Duodenal mucosa (tissue), 2 donors: Measurements from ENCODE around the gene UBE3B.
"Not testable (repeated sequence)": the region's sequence is repeated elsewhere in the genome, so short reads cannot be mapped to it uniquely, and the experiment has no call there.

Experiments used
- H3K27ac ChIP-seq: one replicate; pipeline ENCODE4 v1.7.0; 2013; ENCODE audit warnings: low read depth, low read length
- H3K27me3 ChIP-seq, 2 donors: one replicate each; pipeline ENCODE4 v1.7.0; 2013; ENCODE audit warnings: low read length in 2 of 2, control low read depth in 1 of 2; ENCODE audit not compliant: insufficient read depth in 2 of 2, control insufficient read depth in 1 of 2
- H3K36me3 ChIP-seq, 2 donors: one replicate each; pipeline ENCODE4 v1.7.0; 2013; ENCODE audit warnings: low read length in 2 of 2, control low read depth in 1 of 2; ENCODE audit not compliant: insufficient read depth in 2 of 2, control insufficient read depth in 1 of 2
- H3K4me1 ChIP-seq, 2 donors: one replicate each; pipeline ENCODE4 v1.7.0; 2013; ENCODE audit warnings: low read length in 2 of 2, control low read depth in 1 of 2; ENCODE audit not compliant: insufficient read depth in 2 of 2, control insufficient read depth in 1 of 2
- H3K4me3 ChIP-seq, 2 donors: one replicate each; pipeline ENCODE4 v1.7.0; 2013; ENCODE audit warnings: low read length in 2 of 2, low read depth in 1 of 2
- H3K9ac ChIP-seq, 2 donors: one replicate each; pipeline ENCODE4 v1.7.0; 2013; ENCODE audit warnings: low read length in 2 of 2, low read depth in 1 of 2
- H3K9me3 ChIP-seq, 2 donors: one replicate each; pipeline ENCODE4 v1.7.0; 2013; ENCODE audit warnings: low read length in 2 of 2, control low read depth in 1 of 2; ENCODE audit not compliant: control insufficient read depth in 1 of 2

UBE3B gene

GRCh38 chr12:109477185-109477962, at the start of gene UBE3B, which contains the start of gene KCTD10:
Gene UBE3B, plus strand, starts transcription at chr12:109477634. Its CDS starts 5,918 bp downstream, at chr12:109483552.
Gene KCTD10, minus strand, starts transcription at chr12:109477300. Its CDS starts 38 bp downstream, at chr12:109477262.
- Histone ChIP-seq H3K9me3 (no peaks in the 10 kb centered on the region), H3K36me3 (peaks cover 0 to 6% of the 10 kb centered on the region in 2 donors), H3K27me3 (no peaks in the 10 kb centered on the region), H3K27ac (peak within 1 kb of the TSS; percentile 95), H3K4me3 (peak within 1 kb of the TSS; percentile 96 to 97), H3K9ac (peak within 1 kb of the TSS; percentile 95), H3K4me1 (peaks cover 17 to 22% of the 10 kb centered on the region in 2 donors)

GRCh38 chr12:109428037-109428629, 49.3 kb upstream of the UBE3B start:
- no peaks in the 10 kb centered on the region for H3K9me3 ChIP-seq
- H3K36me3 ChIP-seq = no peaks in the 10 kb centered on the region
- H3K27me3 ChIP-seq = no peaks in the 10 kb centered on the region
- no peak overlapping the region for H3K4me3 ChIP-seq
- no peak overlapping the region for H3K27ac ChIP-seq
- no peaks in the 10 kb centered on the region for H3K4me1 ChIP-seq
- H3K9ac ChIP-seq = no peak overlapping the region

- H3K9ac ChIP-seq, H3K27me3 ChIP-seq, H3K9me3 ChIP-seq, H3K4me1 ChIP-seq, H3K27ac ChIP-seq, H3K4me3 ChIP-seq, H3K36me3 ChIP-seq: not testable (repeated sequence)
These were observed 48.6 kb upstream of the UBE3B start for GRCh38 chr12:109428804-109429203.

GRCh38 chr12:109430244-109430643, 47.2 kb upstream of the UBE3B start:
- H3K36me3 ChIP-seq = no peaks in the 10 kb centered on the region
- H3K9me3 ChIP-seq = no peaks in the 10 kb centered on the region
- H3K4me3 ChIP-seq = no peak overlapping the region
- no peaks in the 10 kb centered on the region for H3K4me1 ChIP-seq
- H3K27me3 ChIP-seq = no peaks in the 10 kb centered on the region
- no peak overlapping the region for H3K9ac ChIP-seq
- no peak overlapping the region for H3K27ac ChIP-seq

GRCh38 chr12:109432431-109432830, 45.0 kb upstream of the UBE3B start:
- H3K36me3 ChIP-seq = no peaks in the 10 kb centered on the region
- no peaks in the 10 kb centered on the region for H3K27me3 ChIP-seq
- no peaks in the 10 kb centered on the region for H3K9me3 ChIP-seq
- no peak overlapping the region for H3K27ac ChIP-seq
- H3K4me1 ChIP-seq = no peaks in the 10 kb centered on the region
- no peak overlapping the region for H3K4me3 ChIP-seq
- H3K9ac ChIP-seq = no peak overlapping the region

- Histone ChIP-seq H3K9ac (peak overlapping the region in 1 of 2 donors; percentile 54), H3K9me3 (no peaks in the 10 kb centered on the region), H3K27me3 (no peaks in the 10 kb centered on the region), H3K27ac (no peak overlapping the region), H3K36me3 (no peaks in the 10 kb centered on the region), H3K4me3 (peak overlapping the region in 1 of 2 donors; percentile 43), H3K4me1 (no peaks in the 10 kb centered on the region)
These were observed 44.6 kb upstream of the UBE3B start for GRCh38 chr12:109432842-109433304.

GRCh38 chr12:109433618-109434017, 43.8 kb upstream of the UBE3B start:
- Histone ChIP-seq H3K27me3 (no peaks in the 10 kb centered on the region), H3K4me3 (no peak overlapping the region), H3K27ac (no peak overlapping the region), H3K9ac (no peak overlapping the region), H3K4me1 (no peaks in the 10 kb centered on the region), H3K36me3 (no peaks in the 10 kb centered on the region), H3K9me3 (no peaks in the 10 kb centered on the region)

- no peak overlapping the region for H3K4me3 ChIP-seq
- no peak overlapping the region for H3K27ac ChIP-seq
- H3K27me3 ChIP-seq = no peaks in the 10 kb centered on the region
- no peaks in the 10 kb centered on the region for H3K36me3 ChIP-seq
- H3K9me3 ChIP-seq = no peaks in the 10 kb centered on the region
- no peak overlapping the region for H3K9ac ChIP-seq
- no peaks in the 10 kb centered on the region for H3K4me1 ChIP-seq
These were observed 42.9 kb upstream of the UBE3B start for GRCh38 chr12:109434582-109434981.

- no peak overlapping the region for H3K4me3 ChIP-seq
- H3K9ac ChIP-seq = no peak overlapping the region
These were observed 41.8 kb upstream of the UBE3B start for GRCh38 chr12:109435428-109436187.

GRCh38 chr12:109436188-109436560, 41.3 kb upstream of the UBE3B start:
- no peak overlapping the region for H3K4me3 ChIP-seq
- H3K27me3 ChIP-seq = no peaks in the 10 kb centered on the region
- no peak overlapping the region for H3K27ac ChIP-seq
- no peaks in the 10 kb centered on the region for H3K9me3 ChIP-seq
- H3K9ac ChIP-seq = no peak overlapping the region
- H3K4me1 ChIP-seq = no peaks in the 10 kb centered on the region
- H3K36me3 ChIP-seq = no peaks in the 10 kb centered on the region

More at GRCh38 chr12:109435428-109436187, 41.8 kb upstream of the UBE3B start:
- no peaks in the 10 kb centered on the region for H3K4me1 ChIP-seq
- H3K9me3 ChIP-seq = no peaks in the 10 kb centered on the region
- H3K27me3 ChIP-seq = no peaks in the 10 kb centered on the region
- H3K36me3 ChIP-seq = no peaks in the 10 kb centered on the region
- H3K27ac ChIP-seq = no peak overlapping the region
